DND-41 (cell line): ENCODE measurements around the gene USE1.

Experiments
- EZH2 ChIP-seq: IDR thresholded peaks from 3 replicates; pipeline ENCODE4 v1.6.1; 2012; ENCODE audit warnings: borderline replicate concordance, low read depth, mild to moderate bottlenecking, moderate library complexity, low read length, inconsistent platforms; ENCODE audit not compliant: severe bottlenecking
- TF ChIP-seq, protein P1 (sequence below): IDR thresholded peaks from 2 replicates; pipeline ENCODE4 v1.5.1; 2012; ENCODE audit warnings: borderline replicate concordance, low read length, moderate library complexity, mild to moderate bottlenecking; ENCODE audit not compliant: poor library complexity, severe bottlenecking; ENCODE audit errors: extremely low read depth

GRCh38 chr19:17266975-17267788 lies 52.0 kb downstream of the USE1 start, which contains the start of gene BABAM1:
- TF ChIP-seq, protein P1, sequence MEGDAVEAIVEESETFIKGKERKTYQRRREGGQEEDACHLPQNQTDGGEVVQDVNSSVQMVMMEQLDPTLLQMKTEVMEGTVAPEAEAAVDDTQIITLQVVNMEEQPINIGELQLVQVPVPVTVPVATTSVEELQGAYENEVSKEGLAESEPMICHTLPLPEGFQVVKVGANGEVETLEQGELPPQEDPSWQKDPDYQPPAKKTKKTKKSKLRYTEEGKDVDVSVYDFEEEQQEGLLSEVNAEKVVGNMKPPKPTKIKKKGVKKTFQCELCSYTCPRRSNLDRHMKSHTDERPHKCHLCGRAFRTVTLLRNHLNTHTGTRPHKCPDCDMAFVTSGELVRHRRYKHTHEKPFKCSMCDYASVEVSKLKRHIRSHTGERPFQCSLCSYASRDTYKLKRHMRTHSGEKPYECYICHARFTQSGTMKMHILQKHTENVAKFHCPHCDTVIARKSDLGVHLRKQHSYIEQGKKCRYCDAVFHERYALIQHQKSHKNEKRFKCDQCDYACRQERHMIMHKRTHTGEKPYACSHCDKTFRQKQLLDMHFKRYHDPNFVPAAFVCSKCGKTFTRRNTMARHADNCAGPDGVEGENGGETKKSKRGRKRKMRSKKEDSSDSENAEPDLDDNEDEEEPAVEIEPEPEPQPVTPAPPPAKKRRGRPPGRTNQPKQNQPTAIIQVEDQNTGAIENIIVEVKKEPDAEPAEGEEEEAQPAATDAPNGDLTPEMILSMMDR = no peak
- TF ChIP-seq EZH2 = no peak
